ENCODE results near the gene SESN1.

Gene SESN1

DNA sequence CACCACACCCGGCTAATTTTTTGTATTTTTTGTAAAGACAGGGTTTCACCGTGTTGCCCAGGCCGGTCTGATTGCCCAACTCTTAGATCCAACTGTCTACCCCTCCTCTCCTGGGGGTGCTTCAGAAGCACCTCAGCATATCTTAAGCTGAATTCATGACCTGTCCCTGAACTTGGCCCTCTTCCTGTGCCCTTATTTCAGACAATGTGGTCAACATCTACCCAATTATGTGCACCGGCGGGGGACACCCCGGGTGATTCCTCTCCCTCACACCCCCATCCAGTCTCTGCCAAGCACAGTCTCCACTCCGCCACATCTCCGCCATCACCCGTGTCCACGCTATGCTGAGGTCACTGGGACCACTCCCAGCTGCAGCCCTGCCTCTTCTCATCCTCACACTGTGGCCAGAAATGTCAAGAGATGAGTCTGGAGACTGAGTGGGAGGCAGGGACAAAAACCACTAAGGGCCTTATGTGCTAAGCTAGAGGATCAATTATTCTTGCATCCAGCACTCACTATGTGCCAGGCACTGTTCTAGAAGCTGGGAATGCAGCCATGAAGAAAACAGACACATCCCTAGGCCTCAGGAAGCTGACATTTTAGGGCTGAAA lies 134.6 kb downstream of the SESN1 start:
- DNase-seq (ENCODE audit: low spot score), result no peak

DNA sequence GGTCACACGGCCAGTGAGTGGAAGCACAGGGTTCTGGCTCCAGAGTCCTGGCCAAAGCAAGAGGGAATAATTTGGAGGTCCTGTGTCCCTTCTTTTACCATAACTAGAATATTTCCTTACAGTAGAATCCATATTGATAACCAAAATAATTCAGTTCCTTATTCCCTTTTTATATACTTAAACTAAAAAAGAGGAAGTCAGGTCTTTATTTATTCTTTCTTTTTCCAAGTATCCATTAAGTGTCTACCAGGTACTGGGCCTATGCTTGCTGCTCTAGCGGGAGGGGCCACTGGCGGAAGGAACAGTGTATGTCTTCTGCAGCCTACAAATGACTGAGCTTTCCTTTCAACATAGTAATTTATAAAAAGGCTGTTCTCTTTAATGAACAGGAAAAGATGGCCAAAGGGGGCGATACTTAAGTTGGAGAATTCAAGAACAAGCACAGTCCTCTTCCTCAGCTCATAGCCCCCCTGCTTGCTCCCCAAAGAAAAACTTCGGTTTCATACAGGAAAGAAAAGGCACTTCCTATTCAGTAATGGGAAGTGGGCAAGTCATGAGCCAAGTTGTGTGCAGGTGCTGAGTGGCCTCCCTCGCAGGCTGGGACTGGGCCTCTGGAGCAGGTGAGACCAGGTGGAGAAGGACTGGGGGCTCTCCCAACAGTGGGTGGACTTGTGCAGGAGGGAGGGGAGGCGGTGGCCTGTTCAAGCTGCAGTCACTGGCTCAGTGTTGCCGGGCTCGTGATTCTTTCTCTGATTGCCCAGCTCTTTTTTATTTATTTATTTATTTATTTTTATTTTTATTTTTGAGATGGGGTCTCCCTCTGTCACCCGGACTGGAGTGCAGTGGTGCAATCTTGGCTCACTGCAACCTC lies 135.5 kb downstream of the SESN1 start:
- DNase-seq (ENCODE audit: low spot score), result no peak

DNA sequence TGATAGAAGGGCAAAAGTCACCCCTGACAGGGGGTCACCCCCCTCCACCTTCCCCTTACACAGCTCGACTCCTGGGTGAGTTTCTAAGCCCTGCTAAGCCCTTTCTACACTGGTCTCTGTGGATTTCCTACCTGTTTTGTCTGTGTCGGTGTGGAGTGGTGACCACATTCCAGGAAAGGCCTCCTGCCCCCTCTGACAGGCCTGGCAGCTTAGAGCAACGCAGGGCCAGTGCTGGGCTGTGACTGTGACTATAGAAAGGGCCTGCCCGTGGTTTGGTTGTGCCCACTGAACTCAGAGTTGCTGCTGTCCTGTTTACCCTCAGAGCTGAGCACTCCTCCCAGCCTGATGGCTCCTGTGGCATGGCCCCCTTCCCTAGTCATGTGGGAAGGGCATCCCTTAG lies 137.4 kb downstream of the SESN1 start:
- DNase-seq (ENCODE audit: low spot score), result no peak

DNA sequence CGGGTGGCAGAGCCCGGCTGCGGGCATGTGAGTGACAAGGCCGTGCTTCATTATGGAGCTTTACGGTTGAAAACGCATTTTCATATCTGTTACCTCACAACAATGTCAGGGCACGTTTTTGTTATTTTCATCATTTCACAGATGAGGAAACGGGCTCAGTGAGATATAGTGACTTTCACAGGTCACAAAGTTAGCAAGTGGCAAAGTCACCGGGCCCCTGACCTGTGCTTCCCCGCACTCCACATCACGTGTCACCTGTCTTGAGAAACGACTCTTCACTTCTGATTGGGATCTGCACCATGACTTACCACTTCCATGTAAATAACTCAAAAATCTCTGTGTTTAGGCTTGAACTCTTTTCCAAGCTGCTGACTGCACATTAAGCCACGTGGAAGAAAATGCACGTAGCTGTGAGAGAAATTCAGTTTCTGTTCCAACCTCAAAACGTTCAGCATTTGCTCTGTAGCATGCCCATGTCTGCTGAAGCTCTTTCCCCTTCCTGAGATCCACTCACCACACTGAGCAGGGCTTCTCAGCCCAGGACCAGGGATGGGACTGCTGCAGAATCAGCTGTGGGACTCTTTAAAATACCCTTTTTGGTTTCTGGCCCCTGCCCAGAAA lies 139.2 kb downstream of the SESN1 start:
- DNase-seq (ENCODE audit: low spot score), result no peak

DNA sequence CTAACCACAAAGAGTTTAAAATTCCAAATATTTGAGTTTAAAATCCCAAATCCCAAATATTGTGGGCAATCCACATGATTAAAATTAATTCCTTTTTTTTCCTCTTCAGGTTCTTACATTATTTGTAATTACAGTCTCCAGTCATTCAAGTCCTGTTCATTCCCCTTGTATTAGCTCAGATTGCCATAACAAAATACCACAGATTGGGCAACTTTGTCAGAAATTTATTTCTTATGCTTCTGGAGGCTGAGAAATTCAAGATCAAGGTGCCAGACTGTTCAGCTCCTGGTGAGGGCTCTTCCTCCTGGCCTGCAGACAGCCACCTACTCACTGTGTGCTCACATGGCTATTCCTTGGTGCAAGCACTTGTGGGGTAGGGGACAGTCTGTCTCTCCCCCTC lies 141.0 kb downstream of the SESN1 start:
- DNase-seq (ENCODE audit: low spot score), result no peak

DNA sequence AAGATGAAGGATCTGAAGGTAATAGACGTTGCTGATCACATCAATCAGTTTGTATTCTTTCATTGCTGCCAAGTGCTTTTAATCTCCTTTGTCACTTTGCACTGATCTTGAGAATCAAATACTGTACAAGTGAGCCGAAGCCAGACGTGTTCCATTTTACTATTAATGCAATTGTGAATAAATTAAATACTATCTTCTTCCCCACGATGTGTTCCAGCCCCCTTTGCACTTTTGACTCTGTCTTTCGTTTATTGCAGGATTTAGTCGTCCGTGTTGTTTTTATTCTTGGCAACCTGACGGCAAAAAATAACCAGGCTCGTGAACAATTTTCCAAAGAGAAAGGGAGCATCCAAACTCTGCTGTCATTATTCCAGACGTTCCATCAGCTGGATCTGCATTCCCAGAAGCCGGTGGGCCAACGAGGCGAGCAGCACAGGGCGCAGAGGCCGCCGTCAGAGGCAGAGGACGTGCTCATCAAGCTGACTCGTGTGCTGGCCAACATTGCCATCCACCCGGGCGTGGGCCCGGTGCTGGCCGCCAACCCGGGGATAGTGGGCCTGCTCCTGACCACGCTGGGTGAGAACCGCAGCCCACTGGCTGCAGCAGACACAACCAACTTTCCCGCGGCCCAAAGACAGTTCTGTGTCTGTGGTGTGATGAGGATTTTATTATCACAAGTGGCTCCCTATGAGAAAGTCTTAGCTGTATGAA lies 141.7 kb downstream of the SESN1 start:
- DNase-seq (ENCODE audit: low spot score), result no peak

DNA sequence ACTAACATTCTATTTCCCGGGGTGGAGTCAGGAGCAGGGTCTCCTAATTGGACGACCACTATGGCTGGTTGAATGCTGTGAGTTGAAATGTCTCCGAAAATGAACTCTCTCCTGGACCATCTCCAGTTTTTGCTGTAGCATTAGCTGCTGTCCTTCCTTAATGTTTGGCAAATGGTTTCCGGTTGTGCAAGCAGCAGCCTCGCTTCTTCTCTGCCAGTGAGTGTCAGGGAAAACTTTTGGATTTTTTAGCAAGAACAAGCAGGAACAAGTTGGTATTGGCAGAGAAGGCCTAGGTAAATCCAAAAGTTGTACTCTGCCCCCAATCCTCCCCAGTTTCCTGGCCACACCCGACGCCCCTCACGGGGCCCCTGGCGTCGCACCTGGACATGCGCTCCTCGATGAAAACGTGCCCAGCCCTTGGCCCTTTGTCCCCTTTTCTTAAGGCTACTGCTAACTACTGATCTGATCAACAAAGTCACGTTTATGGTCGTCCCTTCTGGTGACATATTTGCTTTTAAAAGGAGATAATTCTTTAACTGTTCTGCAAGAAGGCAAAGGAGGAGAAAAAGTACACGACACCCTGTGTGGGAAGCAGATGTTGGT lies 143.2 kb downstream of the SESN1 start:
- DNase-seq (ENCODE audit: low spot score), result no peak

DNA sequence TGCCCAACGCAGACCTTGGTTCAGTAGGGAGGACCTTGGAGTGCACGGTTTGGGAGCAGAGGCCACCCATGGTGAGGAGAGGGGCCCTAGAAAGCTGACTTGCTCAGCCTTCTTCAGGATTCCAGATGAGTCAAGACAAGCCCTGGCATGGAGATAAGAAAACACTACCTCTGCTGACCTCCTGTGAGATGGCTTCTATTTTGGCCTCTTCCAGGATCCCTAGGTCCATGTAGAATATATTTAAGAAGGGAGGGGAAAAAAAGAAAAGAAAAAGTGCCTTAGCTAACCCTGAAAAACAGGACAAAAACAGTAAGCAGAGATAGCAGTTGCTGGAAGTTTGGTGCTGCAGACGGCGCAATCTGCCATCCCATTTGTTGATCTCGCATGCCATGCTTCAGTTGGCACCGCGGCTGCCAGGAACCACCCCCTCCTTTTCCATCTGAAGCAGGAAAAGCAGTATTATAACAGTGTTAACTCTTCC lies 146.4 kb downstream of the SESN1 start:
- DNase-seq (ENCODE audit: low spot score), result no peak

DNA sequence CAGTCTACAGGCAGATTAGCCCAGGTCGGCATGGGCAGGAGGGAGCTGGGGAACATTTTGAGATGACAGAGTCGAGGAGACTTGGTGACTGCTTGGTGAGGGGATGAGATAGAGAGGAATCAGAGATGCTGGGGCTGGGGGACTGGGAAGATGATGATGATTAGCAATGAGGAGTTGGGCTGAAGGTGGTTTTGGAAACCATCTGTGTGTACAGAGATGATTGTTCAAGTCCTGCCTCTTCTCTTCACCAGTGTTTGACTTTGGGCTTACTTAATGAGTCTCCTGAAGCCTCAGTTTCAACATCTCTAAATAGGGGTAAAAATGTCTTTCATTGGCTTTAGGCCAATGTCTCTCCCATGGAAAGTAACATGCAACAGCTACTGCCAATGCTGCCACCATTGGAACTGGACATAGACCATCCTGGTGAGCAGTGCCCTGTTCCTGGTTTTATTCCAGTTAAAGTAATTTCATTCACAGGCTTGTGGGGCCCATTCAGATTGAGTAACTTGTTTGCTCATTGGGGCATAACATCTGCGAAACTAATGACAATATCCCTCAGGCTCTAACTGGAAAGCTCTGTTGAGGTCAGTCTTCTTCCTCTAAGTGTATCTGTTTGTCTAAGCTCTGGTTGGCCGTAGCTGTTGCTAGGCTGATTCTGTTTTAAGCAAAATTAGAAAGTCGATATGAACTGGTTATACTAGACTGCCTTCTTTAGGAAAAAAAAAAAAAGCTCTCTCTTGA lies 147.4 kb downstream of the SESN1 start:
- no peak for DNase-seq (ENCODE audit: low spot score)

DNA sequence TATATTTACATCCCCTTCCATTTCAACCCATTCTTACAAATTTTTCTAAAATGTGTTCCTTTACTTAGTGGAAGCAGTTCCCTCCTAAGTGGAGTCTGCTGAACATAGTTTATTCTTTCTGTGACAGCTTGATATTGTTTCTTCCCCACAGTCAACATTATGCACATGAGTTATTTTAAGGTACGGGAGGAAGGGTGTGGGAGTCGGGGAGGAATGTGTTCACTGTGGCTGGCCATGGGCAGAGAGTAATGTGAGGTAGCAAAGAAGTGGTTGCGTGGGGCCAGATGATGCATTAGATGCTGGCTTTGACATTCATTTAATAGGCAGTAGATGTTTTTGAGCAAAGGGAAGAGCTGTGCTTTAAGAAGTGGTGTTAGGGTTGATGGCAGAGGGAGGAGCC lies 148.0 kb downstream of the SESN1 start:
- DNase-seq (ENCODE audit: low spot score), result no peak

DNA sequence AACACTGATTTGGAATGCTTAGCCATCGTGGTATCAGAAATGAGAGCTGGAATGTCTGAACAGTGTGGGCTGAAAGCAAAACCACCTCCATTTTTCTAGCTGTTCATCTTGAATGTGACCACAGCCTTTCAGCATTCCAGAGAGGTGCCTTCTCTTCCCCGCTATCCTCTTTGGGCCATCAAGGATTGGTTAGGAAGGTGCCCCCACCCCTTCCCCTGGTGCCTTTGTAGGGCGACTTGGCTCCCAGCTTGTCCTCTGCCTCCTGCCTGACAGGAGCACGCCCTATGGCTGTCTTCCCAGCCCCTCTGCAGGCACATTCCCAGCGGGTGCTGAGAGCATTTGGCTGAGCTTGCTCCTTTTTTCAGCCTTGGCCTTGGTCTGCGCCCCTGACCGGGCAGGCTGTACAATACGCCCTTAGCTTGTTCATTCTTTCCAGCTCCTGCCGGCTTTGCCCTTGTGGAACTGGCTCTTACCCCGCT lies 148.9 kb downstream of the SESN1 start:
- no peak for DNase-seq (ENCODE audit: low spot score)

DNA sequence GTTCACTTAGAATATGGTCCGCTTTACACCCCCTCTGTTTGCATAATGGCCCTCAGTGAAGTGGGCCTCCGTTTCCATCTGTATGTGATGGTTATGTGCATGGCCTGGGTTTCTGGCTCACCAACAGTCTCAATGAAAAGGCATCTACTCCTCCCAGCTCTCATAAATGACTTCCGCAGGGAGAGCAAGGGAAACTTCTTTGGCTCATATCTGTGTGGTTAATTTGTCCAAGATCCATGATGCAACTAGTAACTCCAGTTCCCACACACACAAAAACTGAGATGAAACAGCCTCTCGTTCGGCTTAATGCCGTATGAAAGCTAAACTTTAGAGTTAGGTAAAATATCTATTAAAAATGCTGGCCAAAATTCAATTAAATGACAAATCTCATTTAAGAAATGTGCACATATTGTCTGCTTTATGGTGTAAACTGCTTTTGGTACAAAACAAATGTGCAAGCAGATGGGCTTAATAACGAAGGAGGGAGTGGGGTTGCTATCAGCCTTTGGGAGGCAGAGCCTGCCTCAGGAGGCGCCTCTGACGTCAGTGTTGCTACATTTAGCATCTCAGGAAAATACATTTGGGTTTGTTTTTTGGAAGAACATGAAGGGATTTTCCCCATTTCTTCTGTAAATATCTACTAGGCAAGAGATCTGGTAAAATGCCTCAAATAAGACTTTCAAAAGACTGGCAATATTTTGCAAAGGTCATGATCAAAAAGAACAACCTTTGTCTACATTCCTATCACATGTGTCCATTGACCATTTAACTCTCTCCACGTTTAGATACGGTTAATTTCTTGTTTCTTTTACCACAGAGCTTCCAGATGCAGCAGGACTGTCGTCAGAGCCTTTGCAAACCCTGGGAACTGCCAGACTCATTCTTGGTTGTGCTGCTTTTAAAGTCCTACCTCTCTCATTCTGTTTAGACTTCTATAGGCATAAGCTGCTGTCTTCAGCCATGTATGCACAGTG lies 149.7 kb downstream of the SESN1 start:
- no peak for DNase-seq (ENCODE audit: low spot score)

DNA sequence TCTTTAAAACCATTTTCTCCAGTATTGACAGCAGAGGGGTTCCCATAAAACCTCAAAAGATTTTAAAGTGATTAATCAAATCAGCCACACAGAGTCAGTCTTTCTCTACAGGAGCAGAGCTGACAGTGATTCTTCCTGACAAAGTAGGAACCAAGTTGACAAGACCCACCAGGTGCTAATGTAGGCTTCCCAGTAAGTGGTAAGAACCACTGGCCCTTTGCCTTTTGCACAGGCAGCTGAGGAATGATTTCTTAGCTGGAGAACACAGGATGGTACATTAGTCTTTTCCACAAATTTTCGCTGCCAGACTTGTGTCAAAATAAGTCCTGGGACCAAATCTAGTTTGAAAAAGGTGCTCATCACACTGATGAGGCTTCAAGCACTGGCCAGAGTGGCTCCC lies 150.6 kb downstream of the SESN1 start:
- DNase-seq (ENCODE audit: low spot score), result no peak

DNA sequence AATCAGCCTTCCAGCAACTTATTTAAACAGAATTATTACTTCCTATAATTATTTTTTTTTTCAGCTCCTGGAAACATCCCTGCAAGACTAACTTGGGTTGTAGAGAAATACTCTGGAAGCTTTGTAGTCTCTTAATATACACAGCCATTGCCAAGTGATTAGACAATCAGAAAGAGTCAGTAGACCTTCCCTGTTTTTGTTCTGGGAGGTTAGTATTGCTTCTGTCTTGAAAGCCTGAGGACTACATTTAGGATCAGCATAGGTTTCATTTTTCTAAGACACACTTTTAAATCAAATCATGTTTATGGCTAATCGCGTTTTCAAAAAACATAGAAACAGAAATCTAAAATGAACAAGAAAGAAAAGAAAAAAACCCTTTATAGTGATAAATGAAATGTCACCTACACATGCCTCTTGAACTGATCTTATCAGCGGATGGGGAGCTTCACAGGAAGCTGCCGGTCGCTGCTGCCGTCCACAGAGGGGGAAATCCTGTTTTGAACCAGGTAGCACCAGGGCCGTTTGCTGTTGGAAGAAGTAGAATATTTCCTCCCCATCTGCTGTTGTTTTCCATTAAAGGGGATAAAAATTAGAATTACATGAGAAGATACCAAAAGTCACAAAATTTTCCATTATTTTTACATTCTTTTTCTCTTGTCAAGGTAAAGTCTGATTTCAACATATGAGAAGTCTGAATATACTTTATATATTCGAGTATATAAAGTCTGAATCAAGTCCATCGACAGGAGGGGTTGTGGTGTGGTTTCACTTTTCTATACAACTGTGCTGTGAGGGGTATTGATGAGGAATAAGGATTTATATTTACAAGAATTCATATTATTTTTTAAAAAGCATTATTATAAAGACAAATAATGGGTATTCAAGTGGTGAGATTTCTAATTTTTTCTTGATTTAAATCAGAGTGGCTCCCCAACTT lies 151.8 kb downstream of the SESN1 start:
- no peak for DNase-seq (ENCODE audit: low spot score)

DNA sequence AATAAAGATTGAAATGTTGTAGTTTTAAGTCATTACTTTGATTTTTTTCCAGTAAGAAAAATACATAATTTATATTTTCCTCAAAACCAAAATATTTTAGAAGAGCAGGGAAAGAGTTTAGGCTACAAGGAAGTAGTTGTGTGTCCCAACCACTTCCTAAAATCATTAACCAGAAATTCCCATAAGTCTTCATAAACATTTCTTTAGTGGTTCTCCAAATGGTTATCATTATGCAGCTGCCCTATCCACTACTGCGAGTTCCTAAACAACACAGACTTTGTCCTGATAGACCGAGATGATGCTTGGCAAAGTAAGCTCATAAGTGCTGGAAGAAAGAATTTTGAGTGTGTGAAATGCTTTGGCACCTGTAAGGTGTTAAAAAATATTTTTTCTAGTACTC lies 152.8 kb downstream of the SESN1 start:
- DNase-seq (ENCODE audit: low spot score), result no peak

DNA sequence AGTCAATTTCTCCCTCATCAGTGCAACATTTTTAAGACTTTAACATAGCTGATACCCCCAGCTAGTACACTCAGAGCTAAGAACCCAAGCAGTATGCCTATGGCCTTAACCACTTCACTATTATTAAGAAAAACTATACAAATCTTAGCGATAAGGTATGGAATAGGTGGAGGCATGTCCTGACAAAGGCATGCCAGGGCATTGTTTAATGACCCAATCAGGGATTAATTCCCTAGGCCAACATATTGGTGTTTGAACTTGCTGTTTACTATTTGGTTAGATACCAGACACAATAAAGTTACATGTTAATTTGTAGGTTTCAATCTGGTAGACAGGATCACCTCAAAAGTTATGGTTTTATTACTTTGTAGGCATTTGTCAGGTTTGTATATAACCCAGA lies 153.4 kb downstream of the SESN1 start:
- no peak for DNase-seq (ENCODE audit: low spot score)

DNA sequence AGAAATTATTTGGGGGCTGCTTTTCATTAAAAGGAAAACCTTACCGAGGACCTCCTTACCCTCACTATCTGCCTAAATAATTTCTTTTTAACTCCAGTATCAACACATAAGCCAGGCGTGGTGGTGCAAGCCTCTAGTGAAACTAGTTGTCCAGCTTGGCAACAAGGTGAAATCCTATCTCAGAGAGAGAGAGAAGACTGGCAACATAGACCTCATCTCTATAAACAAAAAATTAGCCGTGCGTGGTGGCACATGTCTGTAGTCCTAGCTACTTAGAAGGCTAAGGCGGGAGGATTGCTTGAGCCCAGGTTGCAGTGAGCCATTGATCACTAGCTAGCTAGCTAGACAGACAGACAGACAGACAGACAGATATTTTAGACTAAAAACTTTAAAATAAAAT lies 153.9 kb downstream of the SESN1 start:
- DNase-seq (ENCODE audit: low spot score), result no peak

DNA sequence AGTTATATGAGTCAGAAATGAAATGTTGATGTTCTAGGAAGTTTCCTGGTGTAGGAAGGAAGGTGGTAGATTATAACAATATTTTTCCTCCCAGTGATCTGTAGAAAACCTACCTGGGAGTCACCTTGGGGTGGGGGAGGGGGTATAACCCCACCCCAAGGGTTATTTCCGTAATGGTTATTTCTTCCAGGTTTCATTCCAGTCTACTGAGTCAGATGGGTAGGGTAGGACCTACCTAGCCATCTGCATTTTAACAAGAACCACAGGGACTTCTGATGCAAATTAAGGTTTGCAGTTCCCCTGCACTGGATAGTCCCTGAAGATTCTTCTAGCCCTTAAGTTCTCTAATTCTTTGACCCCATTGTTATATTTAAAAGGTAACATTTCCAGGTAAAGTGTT lies 157.5 kb downstream of the SESN1 start:
- no peak for DNase-seq (ENCODE audit: low spot score)
